GM21381 (cell line): ENCODE data around the gene C22orf31.

Experiments used
- ATAC-seq: cut with Tn5 transposase; IDR thresholded peaks from one replicate; pipeline ENCODE4 v1.9.1; 2021; ENCODE audit warnings: mild to moderate bottlenecking, moderate library complexity; ENCODE audit not compliant: unreplicated experiment

Gene C22orf31

GRCh38 chr22:29030016-29030617 lies 31.5 kb downstream of the C22orf31 start:
- no peak for ATAC-seq

GRCh38 chr22:29029202-29030000 lies 32.2 kb downstream of the C22orf31 start:
- no peak for ATAC-seq

GRCh38 chr22:29028468-29028867 lies 33.2 kb downstream of the C22orf31 start:
- no peak for ATAC-seq

- ATAC-seq = no peak
These were observed 35.1 kb downstream of the C22orf31 start for GRCh38 chr22:29026579-29026978.

- no peak for ATAC-seq
These were observed 38.3 kb downstream of the C22orf31 start for GRCh38 chr22:29023172-29023796.

- no peak for ATAC-seq
These were observed 39.4 kb downstream of the C22orf31 start for GRCh38 chr22:29022101-29022817.

GRCh38 chr22:29018293-29019189 lies 43.1 kb downstream of the C22orf31 start:
- no peak for ATAC-seq

GRCh38 chr22:29016067-29016938 lies 45.3 kb downstream of the C22orf31 start:
- no peak for ATAC-seq

- ATAC-seq = no peak
These were observed 46.9 kb downstream of the C22orf31 start for GRCh38 chr22:29014773-29015172.

GRCh38 chr22:29014293-29014692 lies 47.3 kb downstream of the C22orf31 start:
- ATAC-seq = no peak

- no peak for ATAC-seq
These were observed 48.7 kb downstream of the C22orf31 start for GRCh38 chr22:29012952-29013351.

GRCh38 chr22:29012101-29012433 lies 49.6 kb downstream of the C22orf31 start:
- no peak for ATAC-seq

GRCh38 chr22:29011240-29012100 lies 50.2 kb downstream of the C22orf31 start:
- ATAC-seq = no peak

GRCh38 chr22:29009148-29009547 lies 52.5 kb downstream of the C22orf31 start:
- ATAC-seq = no peak
